Measurements from ENCODE around the gene LRP1B.
"Not testable (repeated sequence)": the region's sequence is repeated elsewhere in the genome, so short reads cannot be mapped to it uniquely, and the experiment has no call there.

LRP1B gene

GRCh38 chr2:140337061-140337460, 1793.8 kb downstream of the LRP1B start:
- in situ Hi-C loops (cut with HindIII; ENCODE audit: low sequenced_read_pairs), result no loop called here

GRCh38 chr2:140316345-140316744, 1814.5 kb downstream of the LRP1B start:
- in situ Hi-C loops (cut with HindIII; ENCODE audit: low sequenced_read_pairs), result no loop called here

GRCh38 chr2:140311905-140312304, 1818.9 kb downstream of the LRP1B start:
- in situ Hi-C loops (cut with HindIII; ENCODE audit: low sequenced_read_pairs), result no loop called here

GRCh38 chr2:140308706-140309105, 1822.1 kb downstream of the LRP1B start:
- in situ Hi-C loops (cut with HindIII; ENCODE audit: low sequenced_read_pairs), result no loop called here

GRCh38 chr2:140307532-140307931, 1823.3 kb downstream of the LRP1B start:
- in situ Hi-C loops (cut with HindIII; ENCODE audit: low sequenced_read_pairs), result no loop called here

- in situ Hi-C loops (cut with HindIII; ENCODE audit: low sequenced_read_pairs), result no loop called here
Observed at GRCh38 chr2:140295767-140296166, 1835.0 kb downstream of the LRP1B start.

GRCh38 chr2:140288726-140289125, 1842.1 kb downstream of the LRP1B start:
- in situ Hi-C loops (cut with HindIII; ENCODE audit: low sequenced_read_pairs), result no loop called here

- in situ Hi-C loops (cut with HindIII; ENCODE audit: low sequenced_read_pairs), result no loop called here
Observed at GRCh38 chr2:140288213-140288612, 1842.6 kb downstream of the LRP1B start.

GRCh38 chr2:140286377-140286776, 1844.4 kb downstream of the LRP1B start:
- in situ Hi-C loops (cut with HindIII; ENCODE audit: low sequenced_read_pairs), result no loop called here

- in situ Hi-C loops (cut with HindIII; ENCODE audit: low sequenced_read_pairs), result not testable (repeated sequence)
Observed at GRCh38 chr2:140277344-140277743, 1853.5 kb downstream of the LRP1B start.

GRCh38 chr2:140276661-140277060, 1854.2 kb downstream of the LRP1B start:
- in situ Hi-C loops (cut with HindIII; ENCODE audit: low sequenced_read_pairs), result no loop called here

GRCh38 chr2:140275427-140275826, 1855.4 kb downstream of the LRP1B start:
- in situ Hi-C loops (cut with HindIII; ENCODE audit: low sequenced_read_pairs), result no loop called here

GRCh38 chr2:140274891-140275290, 1855.9 kb downstream of the LRP1B start:
- in situ Hi-C loops (cut with HindIII; ENCODE audit: low sequenced_read_pairs), result no loop called here

GRCh38 chr2:140273958-140274357, 1856.9 kb downstream of the LRP1B start:
- in situ Hi-C loops (cut with HindIII; ENCODE audit: low sequenced_read_pairs), result no loop called here

- in situ Hi-C loops (cut with HindIII; ENCODE audit: low sequenced_read_pairs), result no loop called here
Observed at GRCh38 chr2:140273408-140273807, 1857.4 kb downstream of the LRP1B start.

GRCh38 chr2:140270224-140270623, 1860.6 kb downstream of the LRP1B start:
- in situ Hi-C loops (cut with HindIII; ENCODE audit: low sequenced_read_pairs), result no loop called here

- in situ Hi-C loops (cut with HindIII; ENCODE audit: low sequenced_read_pairs), result no loop called here
Observed at GRCh38 chr2:140269000-140269399, 1861.8 kb downstream of the LRP1B start.

GRCh38 chr2:140262908-140263307, 1867.9 kb downstream of the LRP1B start:
- in situ Hi-C loops (cut with HindIII; ENCODE audit: low sequenced_read_pairs), result no loop called here

GRCh38 chr2:140257692-140258300, 1873.0 kb downstream of the LRP1B start:
- in situ Hi-C loops (cut with HindIII; ENCODE audit: low sequenced_read_pairs), result no loop called here

GRCh38 chr2:140256080-140256479, 1874.7 kb downstream of the LRP1B start:
- in situ Hi-C loops (cut with HindIII; ENCODE audit: low sequenced_read_pairs), result no loop called here

GRCh38 chr2:140249821-140250220, 1881.0 kb downstream of the LRP1B start:
- in situ Hi-C loops (cut with HindIII; ENCODE audit: low sequenced_read_pairs), result no loop called here

GRCh38 chr2:140248623-140249022, 1882.2 kb downstream of the LRP1B start:
- in situ Hi-C loops (cut with HindIII; ENCODE audit: low sequenced_read_pairs), result no loop called here

GRCh38 chr2:140247451-140248195, 1883.2 kb downstream of the LRP1B start:
- in situ Hi-C loops (cut with HindIII; ENCODE audit: low sequenced_read_pairs), result no loop called here

Measured in endothelial cell of hepatic sinusoid (primary cell).